Left ventricle myocardium inferior (tissue), 1 donor: ENCODE results near the gene NTMT1. TPM values are rescaled to one million over a fixed set of nuclear protein-coding genes. Genes with fewer than 3 reads are reported as not detected.

Source experiments
- DNase-seq: peaks from one replicate; pipeline ENCODE4 v3.0.0-alpha.2; 2020
- H3K27ac ChIP-seq: fragments of 200-600 bp; replicated peaks from 2 replicates; pipeline ENCODE4 v1.8.0; 2021
- H3K27me3 ChIP-seq: fragments of 200-600 bp; 2 replicates; pipeline ENCODE4 v1.8.0; 2021; ENCODE audit warnings: low read depth
- H3K36me3 ChIP-seq: fragments of 200-600 bp; 2 replicates; pipeline ENCODE4 v1.8.0; 2021
- H3K4me1 ChIP-seq: fragments of 200-600 bp; 2 replicates; pipeline ENCODE4 v1.8.0; 2021
- H3K4me3 ChIP-seq: fragments of 200-600 bp; 2 replicates; pipeline ENCODE4 v1.8.0; 2021; ENCODE audit warnings: mild to moderate bottlenecking, moderate library complexity
- H3K9me3 ChIP-seq: fragments of 200-600 bp; replicated peaks from 2 replicates; pipeline ENCODE4 v1.8.0; 2021
- CTCF ChIP-seq: fragments of 200-600 bp; IDR thresholded peaks from 2 replicates; pipeline ENCODE4 v1.8.0; 2021; ENCODE audit warnings: antibody characterized with exemption, mild to moderate bottlenecking, borderline replicate concordance
- intact Hi-C: fragments of 100-400 bp; cut with micrococcal nuclease; formaldehyde crosslinking; loops from one replicate; pipeline ENCODE4 v1.11.0; 2022
- total RNA-seq: library from RNA; stranded (reverse); fragmentation: NEBNext Ultra II Directional; extraction: Animal tissue kit (Norgen Biotek cat#: 25700); gene quantifications from one replicate; pipeline ENCODE4 v1.2.1, GENCODE V29; 2021
- donor health status: DM: no; HTN: yes; CAD: no; lungs with severe emphysema.

Gene NTMT1
- total RNA-seq, 1 donor from 2014 or later = 63.4 TPM

- intact Hi-C loops = loop anchor here (10.0 kb wide), 1 partner anchor 139 kb away; no protein-coding TSS in a partner anchor
- H3K4me3 ChIP-seq = no peak overlapping the region
- peaks cover 6% of the 10 kb centered on the region for H3K27me3 ChIP-seq
Measured at GRCh38 chr9:129646252-129646651, 20.3 kb downstream of the NTMT1 start.

GRCh38 chr9:129646654-129647053 lies 20.7 kb downstream of the NTMT1 start:
- TF ChIP-seq CTCF = no peak
- Histone ChIP-seq H3K27ac (no peak overlapping the region), H3K36me3 (no peaks in the 10 kb centered on the region), H3K9me3 (no peaks in the 10 kb centered on the region), H3K27me3 (peaks cover 6% of the 10 kb centered on the region), H3K4me1 (peaks cover 8% of the 10 kb centered on the region), H3K4me3 (no peak overlapping the region)
- no peak for DNase-seq
- intact Hi-C loops = loop anchor here (10.0 kb wide), 1 partner anchor 138 kb away; no protein-coding TSS in a partner anchor

More at GRCh38 chr9:129646252-129646651, 20.3 kb downstream of the NTMT1 start:
- no peak for DNase-seq
- no peak overlapping the region for H3K27ac ChIP-seq
- TF ChIP-seq CTCF = no peak
- H3K36me3 ChIP-seq = no peaks in the 10 kb centered on the region
- H3K4me1 ChIP-seq = peaks cover 12% of the 10 kb centered on the region
- H3K9me3 ChIP-seq = no peaks in the 10 kb centered on the region

GRCh38 chr9:129647635-129648034 lies 21.7 kb downstream of the NTMT1 start:
- H3K27me3 ChIP-seq = peaks cover 6% of the 10 kb centered on the region
- H3K9me3 ChIP-seq = no peaks in the 10 kb centered on the region
- no peak for TF ChIP-seq CTCF
- intact Hi-C loops = loop anchor here (10.0 kb wide), 1 partner anchor 137 kb away; no protein-coding TSS in a partner anchor
- H3K4me3 ChIP-seq = no peak overlapping the region
- H3K27ac ChIP-seq = no peak overlapping the region
- no peak for DNase-seq
- peaks cover 1% of the 10 kb centered on the region for H3K4me1 ChIP-seq
- no peaks in the 10 kb centered on the region for H3K36me3 ChIP-seq

GRCh38 chr9:129648092-129648763 lies 22.3 kb downstream of the NTMT1 start:
- Histone ChIP-seq H3K36me3 (no peaks in the 10 kb centered on the region), H3K27ac (no peak overlapping the region), H3K4me3 (no peak overlapping the region), H3K4me1 (no peaks in the 10 kb centered on the region), H3K27me3 (peaks cover 6% of the 10 kb centered on the region), H3K9me3 (no peaks in the 10 kb centered on the region)
- intact Hi-C loops = loop anchor here (10.0 kb wide), 1 partner anchor 137 kb away; no protein-coding TSS in a partner anchor
- DNase-seq = no peak
- no peak for TF ChIP-seq CTCF

- Histone ChIP-seq H3K4me1 (no peaks in the 10 kb centered on the region), H3K27ac (no peak overlapping the region), H3K27me3 (peaks cover 6% of the 10 kb centered on the region), H3K36me3 (no peaks in the 10 kb centered on the region), H3K9me3 (no peaks in the 10 kb centered on the region), H3K4me3 (no peak overlapping the region)
- intact Hi-C loops = loop anchor here (10.0 kb wide), 1 partner anchor 136 kb away; no protein-coding TSS in a partner anchor
- no peak for TF ChIP-seq CTCF
- no peak for DNase-seq
Measured at GRCh38 chr9:129648764-129649115, 22.8 kb downstream of the NTMT1 start.
